KMS-11 (cell line): ENCODE results near the gene ADGRD2.

Experiments used
- H2AFZ ChIP-seq: fragments of 200-600 bp; sonication (generic); 2 replicates; pipeline ENCODE4 v1.6.1; 2016; ENCODE audit warnings: antibody characterized with exemption, mixed run types, low read depth
- H3K27ac ChIP-seq: fragments of 200-600 bp; sonication (generic); 2 replicates; pipeline ENCODE4 v1.6.1; 2016; ENCODE audit warnings: mild to moderate bottlenecking, mixed run types
- H3K27me3 ChIP-seq: fragments of 200-600 bp; sonication (generic); 2 replicates; pipeline ENCODE4 v1.6.1; 2017; ENCODE audit warnings: mild to moderate bottlenecking, low read depth, mixed run types, moderate library complexity; ENCODE audit not compliant: insufficient read depth
- H3K36me3 ChIP-seq: fragments of 200-600 bp; sonication (generic); 2 replicates; pipeline ENCODE4 v1.6.1; 2017; ENCODE audit warnings: mild to moderate bottlenecking, mixed run types; ENCODE audit not compliant: insufficient read depth
- H3K4me1 ChIP-seq: fragments of 200-600 bp; sonication (generic); 2 replicates; pipeline ENCODE4 v1.6.1; 2016; ENCODE audit warnings: mild to moderate bottlenecking, low read depth, mixed run types; ENCODE audit not compliant: poor library complexity, severe bottlenecking
- H3K4me2 ChIP-seq: fragments of 200-600 bp; sonication (generic); 2 replicates; pipeline ENCODE4 v1.7.0; 2016; ENCODE audit warnings: mild to moderate bottlenecking, mixed run types
- H3K4me3 ChIP-seq: fragments of 200-600 bp; sonication (generic); IDR thresholded peaks from 2 replicates; pipeline ENCODE4 v1.6.1; 2017; ENCODE audit warnings: low read depth, low read length, mixed read lengths; ENCODE audit not compliant: insufficient read depth
- H3K79me2 ChIP-seq: fragments of 200-600 bp; sonication (generic); 2 replicates; pipeline ENCODE4 v1.6.1; 2016; ENCODE audit warnings: low read depth, mixed run types; ENCODE audit not compliant: insufficient read depth
- H3K9ac ChIP-seq: fragments of 200-600 bp; sonication (generic); 2 replicates; pipeline ENCODE4 v1.6.1; 2016; ENCODE audit warnings: mild to moderate bottlenecking, mixed run types
- H4K20me1 ChIP-seq: fragments of 200-600 bp; sonication (generic); 2 replicates; pipeline ENCODE4 v1.6.1; 2016; ENCODE audit warnings: mild to moderate bottlenecking, mixed run types; ENCODE audit not compliant: insufficient read depth
- CTCF ChIP-seq: fragments of 200-600 bp; sonication (generic); conservative IDR thresholded peaks from 2 replicates; pipeline ENCODE4 v1.6.1; 2017; ENCODE audit warnings: low read depth, mild to moderate bottlenecking, antibody characterized with exemption, low read length, moderate library complexity, mixed read lengths

ADGRD2 gene

GRCh38 chr9:124468061-124468740, 17.9 kb downstream of the ADGRD2 start:
- H3K9ac ChIP-seq: no peak overlapping the region
- H3K27ac ChIP-seq: no peak overlapping the region
- H3K4me2 ChIP-seq: no peak overlapping the region
- no peak for TF ChIP-seq CTCF
- H3K79me2 ChIP-seq: no peaks in the 10 kb centered on the region
- H3K4me3 ChIP-seq: no peak overlapping the region
- H3K27me3 ChIP-seq: no peaks in the 10 kb centered on the region
- no peaks in the 10 kb centered on the region for H4K20me1 ChIP-seq
- H2AFZ ChIP-seq: no peak overlapping the region
- no peaks in the 10 kb centered on the region for H3K36me3 ChIP-seq
- no peaks in the 10 kb centered on the region for H3K4me1 ChIP-seq

GRCh38 chr9:124469011-124469832, 19.0 kb downstream of the ADGRD2 start:
- Histone ChIP-seq H3K9ac (no peak overlapping the region), H3K27me3 (no peaks in the 10 kb centered on the region), H3K27ac (no peak overlapping the region)

GRCh38 chr9:124470306-124470705, 20.1 kb downstream of the ADGRD2 start:
- no peak for TF ChIP-seq CTCF
- H3K4me2 ChIP-seq: no peak overlapping the region
- no peak overlapping the region for H3K4me3 ChIP-seq

More at GRCh38 chr9:124469011-124469832, 19.0 kb downstream of the ADGRD2 start:
- H3K79me2 ChIP-seq: no peaks in the 10 kb centered on the region
- no peak for TF ChIP-seq CTCF
- no peaks in the 10 kb centered on the region for H4K20me1 ChIP-seq
- H3K4me3 ChIP-seq: no peak overlapping the region
- H3K4me1 ChIP-seq: no peaks in the 10 kb centered on the region
- H3K36me3 ChIP-seq: no peaks in the 10 kb centered on the region
- no peak overlapping the region for H2AFZ ChIP-seq
- H3K4me2 ChIP-seq: no peak overlapping the region

GRCh38 chr9:124470726-124471125, 20.5 kb downstream of the ADGRD2 start:
- H3K27ac ChIP-seq: no peak overlapping the region
- TF ChIP-seq CTCF: no peak
- H4K20me1 ChIP-seq: no peaks in the 10 kb centered on the region
- H3K79me2 ChIP-seq: no peaks in the 10 kb centered on the region
- no peak overlapping the region for H3K9ac ChIP-seq
- H3K27me3 ChIP-seq: no peaks in the 10 kb centered on the region
- H2AFZ ChIP-seq: no peak overlapping the region
- H3K4me3 ChIP-seq: no peak overlapping the region
- no peaks in the 10 kb centered on the region for H3K36me3 ChIP-seq
- H3K4me2 ChIP-seq: no peak overlapping the region
- no peaks in the 10 kb centered on the region for H3K4me1 ChIP-seq

More at GRCh38 chr9:124470306-124470705, 20.1 kb downstream of the ADGRD2 start:
- no peaks in the 10 kb centered on the region for H4K20me1 ChIP-seq
- no peak overlapping the region for H3K9ac ChIP-seq
- no peak overlapping the region for H2AFZ ChIP-seq
- no peak overlapping the region for H3K27ac ChIP-seq
- H3K36me3 ChIP-seq: no peaks in the 10 kb centered on the region
- no peaks in the 10 kb centered on the region for H3K4me1 ChIP-seq
- no peaks in the 10 kb centered on the region for H3K79me2 ChIP-seq
- H3K27me3 ChIP-seq: no peaks in the 10 kb centered on the region
